HepG2 (cell line): ENCODE results near the gene ABCA13. TPM values are rescaled to one million over a fixed set of nuclear protein-coding genes. Genes with fewer than 3 reads are reported as not detected.

Experiments
- ATAC-seq: fragments of 200-7000 bp; cut with Tn5 transposase; 3 replicates; pipeline ENCODE4 v1.9.1; 2020; ENCODE audit warnings: mild to moderate bottlenecking, moderate library complexity
- BruUV-seq: library from RNA; stranded (reverse); fragments of 400-500 nt; replicated peaks from 2 replicates; lab custom pipeline; 2021; lab: Mats Ljungman, UMichigan
- CTCF ChIA-PET: fragments of 300-600 bp; formaldehyde crosslinking; extraction: SDS; loops from one replicate; lab custom pipeline; 2021; ENCODE audit warnings: low total read pairs, inconsistent platforms, low intra/inter-chr PET ratio; lab: Yijun Ruan, JAX
- POLR2A ChIA-PET: fragments of 350-600 bp; sonication (Branson Sonifier 250); formaldehyde crosslinking; loops from one replicate; lab custom pipeline; 2020; ENCODE audit warnings: antibody characterized with exemption, inconsistent platforms; lab: Yijun Ruan, JAX
- DNase-seq: peaks from one replicate; pipeline ENCODE4 v3.0.0-alpha.2; 2015; ENCODE audit warnings: low spot score
- FAIRE-seq: peaks from 3 replicates; lab custom pipeline; 2011; peaks lifted over from hg19 to GRCh38; lab: Jason Lieb, UNC
- H2AFZ ChIP-seq: one replicate; pipeline ENCODE4 v1.6.1; 2011; ENCODE audit warnings: low read length, inconsistent platforms
- H3K27ac ChIP-seq: fragments of 300-600 bp; 3 replicates; pipeline ENCODE4 v1.8.0; 2011; ENCODE audit warnings: mixed run types, mild to moderate bottlenecking, mixed read lengths, low read length, inconsistent platforms; ENCODE audit not compliant: insufficient read depth; ENCODE audit errors: extremely low read length
- H3K27me3 ChIP-seq, 2 experiments: fragments of 200-600 bp in 1 of 2; 2 replicates in 1 of 2; 3 replicates in 1 of 2; pipeline versions ENCODE4 v1.6.0 to v1.8.0; 2011; ENCODE audit warnings: low read length in 2 of 2, mild to moderate bottlenecking in 2 of 2, moderate library complexity in 2 of 2, inconsistent platforms in 1 of 2; ENCODE audit not compliant: insufficient read depth in 2 of 2, control insufficient read depth in 1 of 2
- H3K36me3 ChIP-seq, 2 experiments: fragments of 200-600 bp in 1 of 2; replicated peaks in 1 of 2; 2 replicates in 1 of 2; 3 replicates in 1 of 2; pipeline versions ENCODE4 v1.5.1 to v1.8.0; 2011; ENCODE audit warnings: low read length in 2 of 2, inconsistent platforms in 1 of 2; ENCODE audit not compliant: insufficient read depth in 2 of 2, control insufficient read depth in 1 of 2
- H3K4me1 ChIP-seq: 2 replicates; pipeline ENCODE4 v1.5.1; 2012; ENCODE audit warnings: low read length, inconsistent platforms; ENCODE audit not compliant: insufficient read depth
- H3K4me2 ChIP-seq: 2 replicates; pipeline ENCODE4 v1.6.0; 2011; ENCODE audit warnings: low read depth, low read length, inconsistent platforms
- H3K4me3 ChIP-seq, 3 experiments: fragments of 200-600 bp in 1 of 3; sonication (generic), shearing (Covaris generic) in 1 of 3; replicated peaks in 1 of 3; 2 replicates each; pipeline ENCODE4 v1.5.1; 2011 to 2016; ENCODE audit warnings: low read length in 3 of 3, inconsistent platforms in 2 of 3, low read depth in 2 of 3, mild to moderate bottlenecking in 2 of 3, control low read depth in 1 of 3, mixed read lengths in 1 of 3; ENCODE audit not compliant: insufficient read depth in 1 of 3
- H3K79me2 ChIP-seq: one replicate; pipeline ENCODE4 v1.6.1; 2011; ENCODE audit warnings: low read length, inconsistent platforms; ENCODE audit not compliant: insufficient read depth
- H3K9ac ChIP-seq: 2 replicates; pipeline ENCODE4 v1.6.0; 2011; ENCODE audit warnings: mild to moderate bottlenecking, low read depth, low read length, inconsistent platforms; ENCODE audit not compliant: insufficient read depth
- H3K9me3 ChIP-seq: 2 replicates; pipeline ENCODE4 v1.5.1; 2012; ENCODE audit warnings: mild to moderate bottlenecking, low read length
- H4K20me1 ChIP-seq: 2 replicates; pipeline ENCODE4 v1.6.0; 2011; ENCODE audit warnings: inconsistent platforms, mild to moderate bottlenecking, low read length, moderate library complexity; ENCODE audit not compliant: insufficient read depth
- EP300 ChIP-seq, 3 experiments: sonication (generic) in 1 of 3; formaldehyde crosslinking in 1 of 3; IDR thresholded peaks; 2 replicates each; pipeline versions ENCODE4 v1.5.1 to v1.6.1; 2011 to 2020; ENCODE audit warnings: low read depth in 2 of 3, low read length in 2 of 3, borderline replicate concordance in 1 of 3, improper control_type of control experiment in 1 of 3, mild to moderate bottlenecking in 1 of 3, missing genetic modification reagents in 1 of 3, moderate library complexity in 1 of 3
- MXD4 ChIP-seq: IDR thresholded peaks from 2 replicates; pipeline ENCODE4 v1.6.1; 2016; ENCODE audit warnings: mild to moderate bottlenecking, missing biosample characterization, missing genetic modification reagents
- NONO ChIP-seq, 2 experiments: fragments of 450-650 bp in 1 of 2; sonication (generic) in 1 of 2; formaldehyde crosslinking in 1 of 2; IDR thresholded peaks in 1 of 2; conservative IDR thresholded peaks in 1 of 2; 2 replicates each; pipeline versions ENCODE4 v1.6.1 to v1.8.0; 2017 to 2022; ENCODE audit warnings: mild to moderate bottlenecking in 1 of 2, missing genetic modification reagents in 1 of 2, moderate library complexity in 1 of 2
- PREB ChIP-seq: sonication (generic); formaldehyde crosslinking; IDR thresholded peaks from 2 replicates; pipeline ENCODE4 v1.4.0; 2020; ENCODE audit warnings: missing genetic modification reagents
- TRIM24 ChIP-seq: sonication (generic); formaldehyde crosslinking; IDR thresholded peaks from 2 replicates; pipeline ENCODE4 v1.8.0; 2022; ENCODE audit warnings: mild to moderate bottlenecking, missing genetic modification reagents
- USF2 ChIP-seq, 2 experiments: sonication (generic) in 1 of 2; formaldehyde crosslinking in 1 of 2; IDR thresholded peaks; 2 replicates each; pipeline versions ENCODE4 v1.5.1 to v1.6.1; 2011 to 2020; ENCODE audit warnings: borderline replicate concordance in 1 of 2, low read depth in 1 of 2, low read length in 1 of 2, mild to moderate bottlenecking in 1 of 2, missing genetic modification reagents in 1 of 2, moderate library complexity in 1 of 2
- ZNF263 ChIP-seq: sonication (generic); formaldehyde crosslinking; IDR thresholded peaks from 2 replicates; pipeline ENCODE4 v1.4.0; 2020; ENCODE audit warnings: missing genetic modification reagents
- ZNF547 ChIP-seq: sonication (generic); formaldehyde crosslinking; IDR thresholded peaks from 2 replicates; pipeline ENCODE4 v1.5.1; 2020; ENCODE audit warnings: mild to moderate bottlenecking, missing genetic modification reagents
- ZNF556 ChIP-seq: sonication (generic); formaldehyde crosslinking; IDR thresholded peaks from 2 replicates; pipeline ENCODE4 v1.4.0; 2020; ENCODE audit warnings: mild to moderate bottlenecking, missing genetic modification reagents, borderline replicate concordance
- ZNF607 ChIP-seq: sonication (generic); formaldehyde crosslinking; IDR thresholded peaks from 2 replicates; pipeline ENCODE4 v1.5.1; 2020; ENCODE audit warnings: missing genetic modification reagents, mild to moderate bottlenecking, borderline replicate concordance
- WGBS: methylation state at CpG from one replicate; pipeline ENCODE4 v1.1.6; 2017; ENCODE audit warnings: low lambda C conversion rate; 5-methylcytosine and 5-hydroxymethylcytosine counted together
- in situ Hi-C: cut with HindIII; loops from 2 replicates; pipeline ENCODE4 v1.10.0; 2017; ENCODE audit warnings: low pct_unique_long_range_greater_than_20kb; ENCODE audit not compliant: extremely low pct_ligation_motif_present
- intact Hi-C: fragments of 100-400 bp; cut with micrococcal nuclease; formaldehyde crosslinking; loops from one replicate; pipeline ENCODE4 v1.10.0; 2022; ENCODE audit not compliant: unreplicated experiment
- polyA plus RNA-seq, 8 experiments: library from polyadenylated mRNA; depleted of rRNA in 3 of 8; stranded (reverse) in 7 of 8; unstranded in 1 of 8; fragments of >200 nt; fragmentation: Illumina TruSeq in 4 of 8; extraction: Trizol in 4 of 8; gene quantifications; 2 replicates each; pipeline versions ENCODE4 v1.2.1 to v1.2.3, GENCODE V29; 2011 to 2016; ENCODE audit warnings: low read depth in 4 of 8, missing spikeins in 1 of 8, mixed read lengths in 1 of 8; ENCODE audit not compliant: insufficient read depth in 1 of 8
- total RNA-seq, 5 experiments: library from RNA; depleted of rRNA; stranded (reverse); fragments of >200 nt; fragmentation: Illumina TruSeq; extraction: Trizol; gene quantifications; 2 replicates each; pipeline ENCODE4 v1.2.3, GENCODE V29; 2016; ENCODE audit warnings: low read depth in 1 of 5
- TF ChIP-seq, protein P1 (sequence below): sonication (generic); formaldehyde crosslinking; conservative IDR thresholded peaks from 2 replicates; pipeline ENCODE4 v1.4.0; 2020; ENCODE audit warnings: missing genetic modification reagents

ABCA13 gene
- total and polyA plus RNA-seq, 2 of the 13 experiments (the other 11 are each of a cell fraction or from before 2014, with no cell fraction given) = 0.03 TPM; not detected in 1

DNA sequence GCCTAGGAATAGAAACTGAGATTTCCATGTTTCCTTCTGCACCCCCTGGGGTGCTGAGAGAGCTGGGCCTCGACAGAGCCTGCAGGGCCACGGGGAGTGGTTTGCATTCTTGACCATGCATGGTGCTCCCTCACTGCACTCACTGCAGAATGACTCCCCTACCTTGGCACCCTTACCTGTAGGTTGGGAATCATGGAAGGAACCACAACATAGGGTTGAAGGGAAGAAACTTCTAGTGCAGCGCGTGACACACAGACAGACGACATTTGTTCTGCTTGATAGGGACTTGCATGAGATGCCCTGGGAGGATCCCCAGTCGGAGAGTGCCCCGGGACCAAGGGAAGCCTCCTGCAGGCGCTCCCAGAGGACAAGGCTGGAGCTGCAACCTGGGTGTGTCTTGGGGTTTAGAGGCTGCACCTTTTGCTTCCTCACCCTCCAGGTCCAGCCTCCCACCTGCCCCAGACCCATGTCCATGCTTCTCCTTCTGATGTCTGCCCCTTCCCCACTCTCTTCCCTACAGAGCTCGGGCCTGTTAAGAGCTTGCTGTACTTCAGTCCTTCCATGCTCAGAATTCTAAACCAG lies 245.2 kb downstream of the ABCA13 start:
- intact Hi-C loops = no loop called here
- H3K27ac ChIP-seq = no peak overlapping the region
- peak; percentile 68 for ATAC-seq
- no peaks in the 10 kb centered on the region for H3K9me3 ChIP-seq
- no peaks in the 10 kb centered on the region for H3K79me2 ChIP-seq
- ChIA-PET CTCF (no interaction called here), POLR2A (no interaction called here)
- no peaks in the 10 kb centered on the region for H4K20me1 ChIP-seq
- DNase-seq = no peak
- H2AFZ ChIP-seq = no peak overlapping the region
- no peaks in the 10 kb centered on the region for H3K36me3 ChIP-seq
- FAIRE-seq = no peak
- H3K9ac ChIP-seq = no peak overlapping the region
- no peak overlapping the region for H3K4me2 ChIP-seq
- no peaks in the 10 kb centered on the region for H3K4me1 ChIP-seq
- in situ Hi-C loops = no loop called here
- H3K4me3 ChIP-seq = no peak overlapping the region
- TF ChIP-seq PREB (CRISPR knock-in tag) (no peak), ZNF263 (CRISPR knock-in tag) (0 out of 2 replicates have a peak, but pooled peaks have one; percentile 54)
- TF ChIP-seq, protein P1, sequence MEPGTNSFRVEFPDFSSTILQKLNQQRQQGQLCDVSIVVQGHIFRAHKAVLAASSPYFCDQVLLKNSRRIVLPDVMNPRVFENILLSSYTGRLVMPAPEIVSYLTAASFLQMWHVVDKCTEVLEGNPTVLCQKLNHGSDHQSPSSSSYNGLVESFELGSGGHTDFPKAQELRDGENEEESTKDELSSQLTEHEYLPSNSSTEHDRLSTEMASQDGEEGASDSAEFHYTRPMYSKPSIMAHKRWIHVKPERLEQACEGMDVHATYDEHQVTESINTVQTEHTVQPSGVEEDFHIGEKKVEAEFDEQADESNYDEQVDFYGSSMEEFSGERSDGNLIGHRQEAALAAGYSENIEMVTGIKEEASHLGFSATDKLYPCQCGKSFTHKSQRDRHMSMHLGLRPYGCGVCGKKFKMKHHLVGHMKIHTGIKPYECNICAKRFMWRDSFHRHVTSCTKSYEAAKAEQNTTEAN (CRISPR knock-in tag) = no peak
- 0 out of 5 replicates have a peak, but pooled peaks cover 0 to 2% of the 10 kb centered on the region in 2 experiments for H3K27me3 ChIP-seq
- no TSS peak for BruUV-seq
- 5% methylated on average over 4 of the region's 9 CpGs for WGBS

GRCh38 chr7:48419401-48419800 lies 248.1 kb downstream of the ABCA13 start:
- FAIRE-seq = no peak
- H4K20me1 ChIP-seq = no peaks in the 10 kb centered on the region
- CTCF ChIA-PET = no interaction called here
- H3K4me1 ChIP-seq = no peaks in the 10 kb centered on the region
- WGBS = 8% methylated on average over 2 of the region's 2 CpGs
- H3K9ac ChIP-seq = no peak overlapping the region
- in situ Hi-C loops = no loop called here
- no TSS peak for BruUV-seq
- POLR2A ChIA-PET = no interaction called here
- H3K9me3 ChIP-seq = no peaks in the 10 kb centered on the region
- intact Hi-C loops = no loop called here
- no peaks in the 10 kb centered on the region for H3K27me3 ChIP-seq
- H3K27ac ChIP-seq = no peak overlapping the region
- no peak for DNase-seq
- no peak overlapping the region for H3K4me3 ChIP-seq
- H3K36me3 ChIP-seq = no peaks in the 10 kb centered on the region
- no peak overlapping the region for H3K4me2 ChIP-seq
- ATAC-seq = no peak
- H2AFZ ChIP-seq = no peak overlapping the region
- H3K79me2 ChIP-seq = no peaks in the 10 kb centered on the region
- TF ChIP-seq NONO (IDR thresholded peaks at IDR 0.05) (no peak), NONO (CRISPR knock-in tag; conservative IDR thresholded peaks at IDR 0.05) (no peak), USF2 (IDR thresholded peaks at IDR 0.05; ENCODE audit: low read depth, low read length) (no peak), USF2 (CRISPR knock-in tag; IDR thresholded peaks at IDR 0.05; ENCODE audit: borderline replicate concordance) (no peak), ZNF556 (CRISPR knock-in tag) (no peak), EP300 (IDR thresholded peaks at IDR 0.05; ENCODE audit: low read depth in 2 of 2, low read length in 2 of 2) (no peak), EP300 (CRISPR knock-in tag; IDR thresholded peaks at IDR 0.05; ENCODE audit: borderline replicate concordance) (no peak), ZNF547 (no peak), TRIM24 (CRISPR knock-in tag) (no peak), MXD4 (CRISPR knock-in tag) (no peak), ZNF607 (CRISPR knock-in tag) (no peak)
